ENCODE results near the gene ELF3. TPM values are rescaled to one million over a fixed set of nuclear protein-coding genes. Genes with fewer than 3 reads are reported as not detected.
A peak's percentile ranks its signal among the peaks of the same experiment; 100 is the strongest.

ELF3 gene
- total RNA-seq, 3 donors from 2014 or later (not counting 1 experiment from before 2014, with no cell fraction given), result 1.0 to 3.0 (median 2.0) TPM

- Histone ChIP-seq H3K27me3 (ENCODE audit: control insufficient read depth, insufficient read depth, low read length) (no peaks in the 10 kb centered on the region), H3K4me1 (ENCODE audit: control insufficient read depth, insufficient read depth, low read length) (peaks cover 13% of the 10 kb centered on the region), H3K27ac (ENCODE audit: low read length) (no peak overlapping the region), H3K9me3 (ENCODE audit: control insufficient read depth, insufficient read depth, low read length) (no peaks in the 10 kb centered on the region), H3K36me3 (ENCODE audit: control insufficient read depth, insufficient read depth, low read length) (peaks cover 14% of the 10 kb centered on the region), H3K4me3 (ENCODE audit: low read length) (no peak overlapping the region)
- H3K27ac Mint-ChIP-seq, result peak overlapping the region in 1 of 2 donors; percentile 21
- H3K4me1 Mint-ChIP-seq, result peaks cover 23 to 28% of the 10 kb centered on the region in 2 donors
- H3K4me3 Mint-ChIP-seq, result no peak overlapping the region
- H3K36me3 Mint-ChIP-seq, result no peaks in the 10 kb centered on the region
- WGBS (ENCODE audit: insufficient coverage), result 70% methylated on average over 2 of the region's 2 CpGs
- TF ChIP-seq CTCF (IDR thresholded peaks at IDR 0.05), result no peak
- DNase-seq (no peak), ATAC-seq (no peak)
- H3K9me3 Mint-ChIP-seq, result no peaks in the 10 kb centered on the region
- intact Hi-C loops (cut with micrococcal nuclease), result no loop called here
- H3K27me3 Mint-ChIP-seq (ENCODE audit: low read depth in 2 of 2), result no peaks in the 10 kb centered on the region
Observed at GRCh38 chr1:201985355-201985754, 25.0 kb upstream of the ELF3 start.

GRCh38 chr1:201988601-201989000 lies 21.8 kb upstream of the ELF3 start:
- H3K27me3 Mint-ChIP-seq (ENCODE audit: low read depth in 2 of 2), result no peaks in the 10 kb centered on the region
- H3K4me1 ChIP-seq (ENCODE audit: control insufficient read depth, insufficient read depth, low read length), result peaks cover 1% of the 10 kb centered on the region
- DNase-seq (no peak), ATAC-seq (no peak)
- H3K27me3 ChIP-seq (ENCODE audit: control insufficient read depth, insufficient read depth, low read length), result no peaks in the 10 kb centered on the region
- intact Hi-C loops (cut with micrococcal nuclease), result no loop called here
- no peak for TF ChIP-seq CTCF (IDR thresholded peaks at IDR 0.05)
- peaks cover 9 to 13% of the 10 kb centered on the region in 2 donors for H3K4me1 Mint-ChIP-seq
- H3K36me3 Mint-ChIP-seq, result peaks cover 10% of the 10 kb centered on the region
- H3K36me3 ChIP-seq (ENCODE audit: control insufficient read depth, insufficient read depth, low read length), result peaks cover 35% of the 10 kb centered on the region
- H3K9me3 Mint-ChIP-seq, result no peaks in the 10 kb centered on the region
- no peak overlapping the region for H3K4me3 ChIP-seq (ENCODE audit: low read length)
- H3K4me3 Mint-ChIP-seq, result no peak overlapping the region
- H3K27ac ChIP-seq (ENCODE audit: low read length), result no peak overlapping the region
- WGBS (ENCODE audit: insufficient coverage), result 95% methylated on average over 7 of the region's 7 CpGs
- H3K9me3 ChIP-seq (ENCODE audit: control insufficient read depth, insufficient read depth, low read length), result no peaks in the 10 kb centered on the region
- H3K27ac Mint-ChIP-seq, result no peak overlapping the region

- peaks cover under 1 to 4% of the 10 kb centered on the region in 2 donors for H3K4me1 Mint-ChIP-seq
- H3K36me3 Mint-ChIP-seq, result peaks cover 18% of the 10 kb centered on the region
- WGBS (ENCODE audit: insufficient coverage), result 97% methylated on average over 9 of the region's 10 CpGs
- no peaks in the 10 kb centered on the region for H3K27me3 Mint-ChIP-seq (ENCODE audit: low read depth in 2 of 2)
- intact Hi-C loops (cut with micrococcal nuclease), result no loop called here
- TF ChIP-seq CTCF (IDR thresholded peaks at IDR 0.05), result no peak
- H3K4me3 Mint-ChIP-seq, result no peak overlapping the region
- Histone ChIP-seq H3K27ac (ENCODE audit: low read length) (no peak overlapping the region), H3K36me3 (ENCODE audit: control insufficient read depth, insufficient read depth, low read length) (peaks cover 40% of the 10 kb centered on the region), H3K4me1 (ENCODE audit: control insufficient read depth, insufficient read depth, low read length) (no peaks in the 10 kb centered on the region), H3K4me3 (ENCODE audit: low read length) (no peak overlapping the region), H3K27me3 (ENCODE audit: control insufficient read depth, insufficient read depth, low read length) (no peaks in the 10 kb centered on the region), H3K9me3 (ENCODE audit: control insufficient read depth, insufficient read depth, low read length) (no peaks in the 10 kb centered on the region)
- no peaks in the 10 kb centered on the region for H3K9me3 Mint-ChIP-seq
- H3K27ac Mint-ChIP-seq, result no peak overlapping the region
- DNase-seq (no peak), ATAC-seq (no peak)
Observed at GRCh38 chr1:201989354-201990128, 20.8 kb upstream of the ELF3 start.

- Mint-ChIP-seq H3K36me3 (peaks cover 18% of the 10 kb centered on the region), H3K4me1 (no peaks in the 10 kb centered on the region), H3K27ac (no peak overlapping the region), H3K9me3 (no peaks in the 10 kb centered on the region), H3K4me3 (no peak overlapping the region), H3K27me3 (ENCODE audit: low read depth in 2 of 2) (no peaks in the 10 kb centered on the region)
- DNase-seq, result no peak
- H3K27ac ChIP-seq (ENCODE audit: low read length), result no peak overlapping the region
- 95% methylated on average over 6 of the region's 6 CpGs for WGBS (ENCODE audit: insufficient coverage)
- H3K4me3 ChIP-seq (ENCODE audit: low read length), result no peak overlapping the region
- H3K27me3 ChIP-seq (ENCODE audit: control insufficient read depth, insufficient read depth, low read length), result no peaks in the 10 kb centered on the region
- no peak for ATAC-seq
- no peaks in the 10 kb centered on the region for H3K9me3 ChIP-seq (ENCODE audit: control insufficient read depth, insufficient read depth, low read length)
- peaks cover 45% of the 10 kb centered on the region for H3K36me3 ChIP-seq (ENCODE audit: control insufficient read depth, insufficient read depth, low read length)
- H3K4me1 ChIP-seq (ENCODE audit: control insufficient read depth, insufficient read depth, low read length), result no peaks in the 10 kb centered on the region
- intact Hi-C loops (cut with micrococcal nuclease), result no loop called here
- no peak for TF ChIP-seq CTCF (IDR thresholded peaks at IDR 0.05)
Observed at GRCh38 chr1:201990427-201990826, 20.0 kb upstream of the ELF3 start.

Measured in natural killer cell (primary cell).